HG02885 (cell line): Measurements from ENCODE around the gene CPOX.

Experiments used
- ATAC-seq: cut with Tn5 transposase; IDR thresholded peaks from one replicate; pipeline ENCODE4 v1.9.1; 2021; ENCODE audit warnings: mild to moderate bottlenecking; ENCODE audit not compliant: unreplicated experiment, poor library complexity

CPOX gene

DNA sequence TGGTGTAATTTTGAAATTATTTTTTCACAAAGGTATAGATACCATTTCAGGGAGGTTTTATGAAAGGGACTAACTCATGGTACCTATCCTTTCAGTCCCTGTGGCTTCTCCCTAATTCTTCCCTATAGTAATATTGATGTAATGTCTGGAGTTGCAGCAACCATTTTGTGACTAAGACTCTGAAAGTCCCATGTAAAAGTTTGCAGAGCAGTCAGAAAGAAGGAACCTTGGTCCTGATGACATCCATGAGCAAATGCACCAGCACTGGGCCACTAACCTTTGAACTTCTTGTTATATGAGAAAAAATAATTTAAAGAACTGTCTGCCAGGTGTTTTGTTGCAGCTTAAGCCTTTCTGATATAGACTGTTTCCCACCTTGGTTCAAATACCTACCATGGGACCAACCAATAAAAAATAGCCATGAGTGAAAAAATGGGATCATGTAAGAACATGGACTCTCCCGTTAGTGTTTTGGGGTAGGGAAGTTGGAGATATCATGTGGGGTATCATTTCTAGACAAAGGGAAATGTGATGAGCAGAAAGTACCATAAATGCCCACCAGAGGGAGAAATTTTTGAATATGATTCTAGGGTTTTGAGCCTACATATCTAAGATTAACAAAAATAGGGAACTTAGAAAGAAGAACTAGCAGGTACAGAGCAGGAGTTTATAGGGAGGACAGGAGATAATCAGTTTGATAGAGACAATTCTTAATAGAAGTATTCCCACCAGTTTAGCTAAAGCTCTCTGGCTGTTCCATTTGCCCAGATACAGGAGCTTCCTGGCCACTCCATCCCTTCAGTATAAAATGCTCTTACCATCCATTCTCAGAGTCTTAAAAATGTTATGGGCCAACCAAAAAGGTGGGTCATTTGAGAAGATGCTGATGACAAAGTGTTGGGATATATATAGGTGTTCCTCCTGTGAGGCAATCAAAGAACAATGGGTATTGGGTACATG lies 3.4 kb upstream of the CPOX start:
- no peak for ATAC-seq

DNA sequence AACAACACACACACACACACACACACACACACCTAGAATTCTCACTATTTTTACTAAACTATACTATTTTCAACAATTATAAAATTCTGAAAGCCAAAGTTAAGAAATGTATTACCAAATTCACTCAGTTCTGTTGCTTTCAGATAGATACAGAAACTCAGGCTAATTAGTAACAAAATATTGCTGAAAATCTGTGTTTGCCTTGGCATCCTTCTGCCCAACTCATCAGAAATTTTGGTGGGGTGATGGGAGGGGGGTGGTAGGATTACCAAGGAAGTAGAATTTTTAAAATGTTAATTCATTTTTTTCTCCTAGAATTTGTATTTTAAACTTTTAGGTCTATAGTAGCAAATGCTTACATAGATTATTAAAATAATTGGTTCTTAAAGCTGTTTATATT lies 2.7 kb upstream of the CPOX start:
- no peak for ATAC-seq

DNA sequence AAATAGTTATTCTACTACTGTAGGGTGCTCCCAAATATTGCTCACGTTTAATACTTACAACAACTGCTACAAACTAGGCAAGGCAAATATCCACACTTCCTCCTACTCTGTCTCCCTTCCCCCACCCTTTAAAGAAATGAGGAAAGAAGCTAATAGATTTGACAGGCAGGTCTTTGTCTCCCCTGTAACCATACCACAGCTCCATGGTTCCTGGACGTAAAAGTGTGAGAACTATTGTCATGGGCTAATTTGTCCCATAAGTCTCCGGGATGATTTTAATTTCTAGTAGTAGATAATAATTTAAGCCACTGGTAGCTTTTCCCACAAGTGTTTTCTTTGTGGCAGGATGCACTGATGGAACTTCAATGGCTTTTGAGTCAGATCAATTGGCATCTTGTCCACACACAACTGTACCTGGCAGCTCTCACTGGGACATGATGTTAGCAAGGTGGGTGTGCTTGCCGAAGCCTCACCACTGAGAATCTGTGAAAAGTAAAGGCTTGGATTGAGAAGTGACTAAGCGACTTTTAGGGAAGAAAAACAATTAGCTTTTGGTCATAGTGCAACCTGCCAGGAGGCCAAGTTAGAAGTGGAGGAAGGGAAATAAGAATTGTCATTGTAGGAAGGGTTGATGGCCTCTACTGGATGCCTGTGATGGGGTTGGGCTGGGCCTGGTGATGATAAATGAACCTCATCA lies 1.4 kb upstream of the CPOX start:
- ATAC-seq: no peak

DNA sequence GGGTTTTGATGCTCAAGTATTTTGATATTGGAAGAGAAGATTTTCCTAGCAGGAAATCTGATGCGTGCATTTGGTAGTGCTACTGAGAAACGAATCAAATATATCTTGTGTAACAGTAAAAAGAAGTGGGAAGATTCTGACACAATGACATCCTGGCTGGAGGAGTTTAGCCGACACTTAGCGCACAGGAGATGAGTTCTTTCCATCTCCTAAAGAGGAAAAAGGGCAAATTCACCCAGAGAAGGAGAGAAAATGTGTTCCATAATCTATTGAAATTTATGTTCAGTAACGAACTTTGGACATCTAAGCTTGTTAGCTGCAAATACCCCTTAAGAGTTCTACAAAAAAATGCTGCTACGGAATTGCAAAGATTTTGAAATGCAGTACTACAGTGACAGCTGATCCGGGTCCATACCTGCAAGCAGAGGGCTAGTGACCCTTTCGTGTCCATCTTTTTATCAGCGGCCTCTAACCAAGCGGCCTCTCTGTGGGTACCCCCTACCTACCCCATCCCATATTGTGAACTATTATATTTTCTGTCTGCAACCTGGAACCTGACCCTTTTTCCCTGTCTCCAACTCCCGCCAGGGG lies 971 bp downstream of the CPOX start:
- ATAC-seq: no peak

GRCh38 chr3:98589331-98590036 lies 3.9 kb downstream of the CPOX start:
- ATAC-seq: no peak

- no peak for ATAC-seq
Observed at GRCh38 chr3:98588065-98588464, 5.3 kb downstream of the CPOX start.

- ATAC-seq: no peak
Observed at GRCh38 chr3:98587654-98588053, 5.8 kb downstream of the CPOX start.

DNA sequence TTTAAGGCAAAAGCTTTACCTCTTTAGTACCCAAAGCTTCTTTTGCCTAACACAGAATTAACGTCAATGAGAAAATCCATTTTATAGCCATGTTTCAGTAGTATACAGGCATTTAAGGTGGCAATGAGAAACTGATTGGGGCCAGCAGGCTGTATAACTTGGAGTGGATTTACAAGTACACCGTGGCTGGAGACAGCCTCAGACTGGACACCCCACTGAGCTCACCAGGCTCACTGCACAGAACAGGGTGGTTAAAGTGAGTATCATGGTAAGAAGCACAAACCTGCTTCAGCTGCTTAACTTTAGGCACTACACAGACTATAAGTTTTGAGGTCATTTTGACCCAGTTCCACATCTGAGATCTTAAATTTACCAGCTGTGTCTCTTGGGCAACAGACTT lies 8.9 kb downstream of the CPOX start:
- no peak for ATAC-seq

DNA sequence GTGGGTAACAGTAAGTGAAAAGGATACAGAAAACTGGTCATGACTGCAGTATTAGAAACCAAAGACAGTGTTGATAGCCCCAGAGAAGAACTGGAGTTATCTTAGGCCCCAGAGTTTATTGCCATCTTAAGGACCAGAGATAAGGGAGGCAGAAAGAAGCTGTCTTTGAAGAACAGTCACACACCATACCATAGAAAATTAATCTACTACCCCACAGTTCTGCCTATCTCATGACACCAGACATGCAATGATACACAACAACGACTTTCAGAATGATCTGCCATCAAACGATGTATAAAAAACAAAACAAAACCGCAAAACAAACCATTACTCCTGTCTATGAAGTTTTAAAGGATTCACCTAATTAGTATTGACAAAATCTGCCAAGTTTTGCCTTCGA lies 9.6 kb downstream of the CPOX start:
- ATAC-seq: no peak

DNA sequence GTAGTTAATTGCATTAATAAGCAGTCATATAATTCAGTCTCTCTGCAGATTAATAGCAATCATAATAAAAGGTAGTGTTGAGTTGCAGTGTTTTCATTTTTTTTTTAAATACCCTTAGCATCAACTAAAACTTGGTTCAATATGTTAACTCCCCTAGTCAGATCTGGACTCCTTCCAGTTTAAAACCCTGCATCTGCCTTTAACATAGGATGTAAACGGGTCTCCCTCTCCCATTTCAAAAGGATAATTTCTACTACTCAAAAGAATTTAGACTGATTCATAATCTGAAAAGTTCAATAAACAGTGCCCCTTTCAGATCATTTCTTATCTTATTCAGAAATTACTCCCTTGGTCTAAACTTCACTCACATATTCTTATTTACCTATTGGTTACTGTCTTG lies 11.4 kb downstream of the CPOX start:
- no peak for ATAC-seq

DNA sequence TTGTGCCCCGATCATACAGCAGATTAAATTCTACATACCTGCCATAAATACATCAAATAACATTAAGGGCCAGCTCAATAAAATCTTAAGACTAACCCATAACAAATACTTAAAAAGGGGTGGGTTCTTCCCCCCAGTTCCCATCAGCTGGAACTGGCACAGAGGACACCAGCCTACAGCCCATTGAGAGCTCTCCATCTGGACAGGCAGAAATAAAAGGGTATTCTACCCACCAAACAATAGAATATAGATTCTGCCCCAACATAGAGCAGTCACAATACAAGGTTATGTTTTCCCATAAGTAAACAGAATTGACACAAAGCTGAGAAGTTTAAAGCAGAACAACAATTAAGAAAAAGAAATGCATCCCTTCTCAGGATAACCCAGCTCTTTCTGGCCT lies 11.9 kb downstream of the CPOX start:
- ATAC-seq: no peak

DNA sequence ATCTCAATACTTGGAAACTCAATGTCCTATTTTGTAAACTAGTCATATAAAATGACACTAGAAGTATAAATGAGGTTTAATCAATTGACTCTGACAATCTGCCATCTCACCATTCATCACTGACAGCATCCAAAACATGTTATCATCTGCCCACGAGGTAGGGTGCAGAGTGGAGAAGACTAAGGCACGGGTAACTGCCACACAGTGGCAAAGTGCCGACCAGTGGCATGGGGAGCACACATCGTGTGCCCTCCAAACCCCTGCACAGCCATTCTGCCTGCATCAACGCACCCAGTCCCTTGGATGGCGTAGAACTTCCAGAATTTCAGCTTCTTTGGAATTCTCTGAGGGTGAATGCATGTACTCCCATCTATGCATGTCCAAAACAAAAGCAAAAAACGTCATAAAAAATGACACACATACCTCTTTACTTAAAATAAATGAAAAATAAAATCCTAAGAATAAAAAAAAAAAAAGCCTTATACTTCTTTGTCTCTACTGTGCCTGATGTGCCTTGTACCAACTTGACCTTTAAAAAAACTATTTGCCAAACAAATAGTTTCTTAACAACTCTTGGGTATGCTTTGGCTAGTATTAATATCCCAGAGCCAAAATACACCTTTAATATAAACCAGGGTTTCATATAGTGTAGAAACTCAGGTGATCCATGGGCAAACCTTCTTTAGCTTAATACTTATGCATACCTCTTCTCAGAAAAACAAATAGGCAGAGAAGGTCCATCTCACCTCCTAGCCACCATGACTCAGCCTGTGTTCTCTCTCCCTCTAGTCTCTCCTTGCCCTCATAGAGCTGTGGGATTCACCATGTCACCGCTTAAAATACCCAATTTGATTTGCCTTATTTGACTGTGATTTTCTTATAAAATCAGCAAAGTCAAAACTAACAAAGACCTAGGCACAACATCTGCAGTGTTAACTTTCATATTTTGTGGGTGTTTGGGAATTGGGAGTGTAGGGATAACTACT lies 12.7 kb downstream of the CPOX start:
- no peak for ATAC-seq

DNA sequence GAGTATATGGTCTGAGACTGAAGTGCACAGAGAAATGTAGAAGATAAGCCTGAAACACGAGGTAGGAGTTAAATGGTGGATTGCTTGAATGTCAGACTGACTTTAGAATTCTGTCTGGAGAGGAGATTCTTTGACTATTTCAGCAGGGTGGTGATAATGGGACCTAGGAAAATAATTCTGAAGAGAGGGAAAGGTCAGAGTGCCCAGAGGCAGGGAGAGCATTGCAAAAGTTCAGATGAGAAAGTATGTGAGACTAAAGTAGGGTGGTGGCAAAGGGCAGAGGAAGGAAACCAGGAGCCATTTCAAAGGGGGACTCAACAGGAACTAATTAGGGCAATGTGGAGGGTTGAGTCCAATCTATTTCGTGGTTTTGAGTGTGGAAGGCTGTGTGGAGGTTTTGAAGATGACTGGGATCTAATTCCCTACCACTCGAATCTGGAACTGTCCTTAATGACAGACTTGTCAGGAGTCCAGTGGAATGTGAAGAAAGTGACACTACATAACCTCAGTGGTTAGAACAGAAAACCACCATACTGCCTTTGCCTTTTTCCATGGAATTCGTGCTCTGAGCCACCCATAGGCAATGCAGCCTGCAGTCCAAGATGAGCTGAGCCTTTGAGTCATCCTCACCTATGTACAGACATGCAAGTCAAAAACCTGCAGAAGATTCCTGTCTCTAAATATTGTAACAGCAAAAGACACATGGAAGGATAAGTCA lies 16.1 kb downstream of the CPOX start:
- no peak for ATAC-seq

DNA sequence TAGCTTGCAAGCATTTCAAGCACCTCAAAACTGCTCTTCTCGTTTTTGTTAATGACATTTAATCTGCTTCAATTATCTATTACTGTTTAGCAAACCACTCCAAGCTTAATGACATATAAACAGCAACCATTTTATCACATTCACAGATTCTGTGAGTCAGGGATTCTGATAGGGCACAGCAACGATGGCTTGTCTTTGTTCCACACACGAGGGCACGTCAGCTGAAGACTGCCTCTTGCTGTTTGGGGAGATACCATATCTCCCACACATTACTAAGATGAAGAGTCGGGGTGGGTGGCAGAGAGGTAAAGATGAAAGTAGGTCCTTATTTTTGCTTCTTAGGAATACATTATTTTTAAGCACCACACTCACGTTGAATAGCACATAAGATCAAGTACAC lies 19.3 kb downstream of the CPOX start:
- ATAC-seq: no peak

- ATAC-seq: peak; percentile 78
Observed at GRCh38 chr3:98573181-98573728, 20.2 kb downstream of the CPOX start.

- ATAC-seq: no peak
Observed at GRCh38 chr3:98568402-98568801, 25.0 kb downstream of the CPOX start.

DNA sequence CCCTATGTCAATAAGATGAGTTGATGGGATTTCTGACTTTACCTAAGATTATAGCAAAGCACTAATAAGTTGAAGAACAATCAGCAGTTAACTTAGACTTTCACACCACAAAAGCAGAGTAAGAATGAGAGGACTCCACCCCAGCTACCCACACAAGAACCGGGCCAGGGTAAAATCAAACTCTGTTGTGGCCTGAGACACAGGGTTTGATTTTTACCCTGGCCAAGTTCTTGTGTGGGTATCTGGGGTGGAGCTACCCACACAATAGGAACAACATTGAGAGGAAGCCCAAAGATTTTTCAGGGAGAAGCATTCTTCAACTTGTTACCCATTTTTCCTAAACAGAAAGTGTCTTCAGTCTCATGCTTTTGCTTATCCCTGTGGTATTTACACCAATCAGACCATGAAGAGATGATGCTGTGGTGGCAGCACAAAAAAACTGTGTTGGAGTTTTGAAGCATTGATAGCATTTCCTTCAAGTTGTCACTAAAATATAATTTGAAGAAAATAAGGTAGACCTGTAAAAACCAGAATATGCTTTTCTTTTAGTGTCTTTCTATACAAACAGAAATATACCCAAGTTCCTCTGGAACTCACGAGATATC lies 25.6 kb downstream of the CPOX start:
- ATAC-seq: peak; percentile 46

DNA sequence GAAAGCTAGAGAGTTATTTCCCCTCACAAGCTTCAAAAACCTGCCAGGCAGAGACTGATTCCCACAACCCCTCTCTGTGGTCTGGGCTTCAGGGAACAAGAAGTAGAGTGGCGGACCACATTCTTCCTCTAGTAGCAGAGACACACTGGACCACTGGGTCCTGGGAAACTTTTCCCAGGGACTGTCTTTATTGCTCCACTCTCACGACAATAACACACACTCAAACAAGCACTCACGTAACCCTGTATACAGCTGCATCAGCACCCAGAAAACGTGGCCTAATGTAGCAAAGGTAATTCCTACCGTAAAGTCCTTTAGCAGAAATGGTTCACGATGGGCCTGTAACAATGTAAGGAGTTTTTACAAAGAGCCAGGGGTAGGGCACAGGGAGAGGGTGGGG lies 27.6 kb downstream of the CPOX start:
- no peak for ATAC-seq
